IMR-90 (cell line): ENCODE data around the gene NDUFB10. TPM values are rescaled to one million over a fixed set of nuclear protein-coding genes. Genes with fewer than 3 reads are reported as not detected.
"Not testable (repeated sequence)": the region's sequence is repeated elsewhere in the genome, so short reads cannot be mapped to it uniquely, and the experiment has no call there.

ENCODE experiments used
- ATAC-seq: fragments of 200-7000 bp; cut with Tn5 transposase; 2 replicates; pipeline ENCODE4 v1.9.1; 2020; ENCODE audit warnings: low read depth, mild to moderate bottlenecking, moderate library complexity
- BruUV-seq: library from RNA; stranded (reverse); fragments of 400-500 nt; replicated peaks from 2 replicates; lab custom pipeline; 2021; lab: Mats Ljungman, UMichigan
- CTCF ChIA-PET: fragments of 300-600 bp; formaldehyde crosslinking; extraction: SDS; loops from one replicate; lab custom pipeline; 2021; ENCODE audit warnings: antibody characterized with exemption; lab: Yijun Ruan, JAX
- POLR2A ChIA-PET: fragments of 300-600 bp; sonication (Branson Sonifier 250); formaldehyde crosslinking; loops from one replicate; lab custom pipeline; 2022; ENCODE audit warnings: antibody characterized with exemption; ENCODE audit not compliant: unreplicated experiment; lab: Charles Lee
- DNase-seq: peaks from one replicate; pipeline ENCODE4 v3.0.0; 2013
- H2AFZ ChIP-seq: replicated peaks from 2 replicates; pipeline ENCODE3; 2013; ENCODE audit warnings: low read length, mild to moderate bottlenecking; ENCODE audit not compliant: poor library complexity
- H2AK5ac ChIP-seq: 2 replicates; pipeline ENCODE4 v1.6.1; 2013; ENCODE audit warnings: low read depth, low read length, inconsistent platforms
- H2AK9ac ChIP-seq: replicated peaks from 2 replicates; pipeline ENCODE3; 2013; ENCODE audit warnings: mild to moderate bottlenecking, low read depth, low read length, moderate library complexity; ENCODE audit not compliant: poor library complexity
- H2BK120ac ChIP-seq: 2 replicates; pipeline ENCODE4 v1.6.1; 2013; ENCODE audit warnings: low read depth, low read length, inconsistent platforms
- H2BK15ac ChIP-seq: 3 replicates; pipeline ENCODE4 v1.6.1; 2013; ENCODE audit warnings: low read depth, low read length, inconsistent platforms
- H2BK20ac ChIP-seq: 2 replicates; pipeline ENCODE4 v1.6.1; 2013; ENCODE audit warnings: low read depth, mild to moderate bottlenecking, inconsistent platforms, low read length, moderate library complexity
- H2BK5ac ChIP-seq: 2 replicates; pipeline ENCODE4 v1.6.1; 2013; ENCODE audit warnings: mild to moderate bottlenecking, low read depth, low read length, inconsistent platforms; ENCODE audit not compliant: poor library complexity, severe bottlenecking
- H3K14ac ChIP-seq: replicated peaks from 2 replicates; pipeline ENCODE4 v1.6.1; 2013; ENCODE audit warnings: low read depth, low read length, inconsistent platforms
- H3K18ac ChIP-seq: 2 replicates; pipeline ENCODE4 v1.6.1; 2013; ENCODE audit warnings: low read depth, low read length, control low read depth
- H3K23ac ChIP-seq: 2 replicates; pipeline ENCODE4 v1.6.1; 2013; ENCODE audit warnings: low read depth, low read length, inconsistent platforms
- H3K27ac ChIP-seq: 2 replicates; pipeline ENCODE4 v1.5.1; 2013; ENCODE audit warnings: mild to moderate bottlenecking, control low read depth, low read length; ENCODE audit not compliant: insufficient read depth
- H3K27me3 ChIP-seq: 2 replicates; pipeline ENCODE4 v1.6.1; 2013; ENCODE audit warnings: low read length; ENCODE audit not compliant: control insufficient read depth, insufficient read depth
- H3K36me3 ChIP-seq: 2 replicates; pipeline ENCODE4 v1.6.1; 2013; ENCODE audit warnings: low read length, mixed read lengths; ENCODE audit not compliant: control insufficient read depth, insufficient read depth
- H3K4ac ChIP-seq: 2 replicates; pipeline ENCODE4 v1.6.1; 2013; ENCODE audit warnings: low read depth, low read length, inconsistent platforms
- H3K4me1 ChIP-seq: 2 replicates; pipeline ENCODE4 v1.6.1; 2013; ENCODE audit warnings: low read length, mixed read lengths; ENCODE audit not compliant: control insufficient read depth, insufficient read depth
- H3K4me2 ChIP-seq: 2 replicates; pipeline ENCODE4 v1.6.1; 2013; ENCODE audit warnings: low read depth, mild to moderate bottlenecking, control low read depth, low read length, moderate library complexity
- H3K4me3 ChIP-seq: 2 replicates; pipeline ENCODE4 v1.5.1; 2013; ENCODE audit warnings: low read depth, mild to moderate bottlenecking, control low read depth, low read length, moderate library complexity; ENCODE audit not compliant: insufficient read depth
- H3K56ac ChIP-seq: 2 replicates; pipeline ENCODE4 v1.6.1; 2013; ENCODE audit warnings: low read length, inconsistent platforms; ENCODE audit not compliant: insufficient read depth; ENCODE audit errors: extremely low read depth
- H3K79me1 ChIP-seq, 2 experiments: 2 replicates each; pipeline ENCODE4 v1.6.1; 2013; ENCODE audit warnings: low read length in 2 of 2, inconsistent platforms in 1 of 2, low read depth in 1 of 2
- H3K9ac ChIP-seq: 2 replicates; pipeline ENCODE4 v1.6.1; 2013; ENCODE audit warnings: low read depth, low read length, control low read depth
- H3K9me1 ChIP-seq: 2 replicates; pipeline ENCODE4 v1.6.1; 2013; ENCODE audit warnings: low read length, inconsistent platforms; ENCODE audit not compliant: insufficient read depth
- H3K9me3 ChIP-seq: 2 replicates; pipeline ENCODE4 v1.6.1; 2013; ENCODE audit warnings: low read length; ENCODE audit not compliant: control insufficient read depth, insufficient read depth
- H4K20me1 ChIP-seq: 2 replicates; pipeline ENCODE4 v1.6.1; 2013; ENCODE audit warnings: low read length, inconsistent platforms; ENCODE audit not compliant: insufficient read depth
- H4K5ac ChIP-seq: 2 replicates; pipeline ENCODE4 v1.6.1; 2013; ENCODE audit warnings: mild to moderate bottlenecking, low read depth, low read length, control low read depth
- H4K8ac ChIP-seq, 2 experiments: 2 replicates each; pipeline ENCODE4 v1.6.1; 2013; ENCODE audit warnings: low read depth in 2 of 2, low read length in 2 of 2, control low read depth in 1 of 2, inconsistent platforms in 1 of 2
- H4K91ac ChIP-seq: 2 replicates; pipeline ENCODE4 v1.6.1; 2013; ENCODE audit warnings: low read depth, low read length, inconsistent platforms; ENCODE audit not compliant: insufficient read depth
- WGBS, 2 experiments: methylation state at CpG; one replicate each; pipeline versions ENCODE4 v1.1.5 to v1.1.7; 2013; ENCODE audit warnings: missing lambda C conversion rate in 2 of 2; ENCODE audit not compliant: insufficient read length in 1 of 2; ENCODE audit errors: extremely low coverage in 2 of 2; 5-methylcytosine and 5-hydroxymethylcytosine counted together
- dilution Hi-C: fragments of 300-500 bp; cut with HindIII; formaldehyde crosslinking; loops from one replicate; pipeline ENCODE4 v1.14.3; 2018; ENCODE audit warnings: low sequenced_read_pairs; ENCODE audit not compliant: unreplicated experiment
- in situ Hi-C: fragments of 300-500 bp; cut with MboI; formaldehyde crosslinking; loops from 3 replicates; pipeline ENCODE4 v1.14.3; 2019; ENCODE audit warnings: low sequenced_read_pairs, inconsistent platforms, mixed read lengths
- intact Hi-C: fragments of 100-400 bp; cut with micrococcal nuclease; formaldehyde crosslinking; loops from 2 replicates; pipeline ENCODE4 v1.10.0; 2022
- polyA plus RNA-seq, 3 experiments: library from polyadenylated mRNA; depleted of rRNA; stranded (reverse); fragments of >200 nt; gene quantifications; 2 replicates each; pipeline ENCODE4 v1.2.3, GENCODE V29; 2012; ENCODE audit warnings: low replicate concordance in 1 of 3
- total RNA-seq: library from RNA; depleted of rRNA; stranded (reverse); fragments of >200 nt; gene quantifications from 2 replicates; pipeline ENCODE4 v1.2.3, GENCODE V29; 2012

NDUFB10 gene
- total and polyA plus RNA-seq, 2 of the 4 experiments (the other 2 are of a cell fraction) = 189 to 220 TPM

DNA sequence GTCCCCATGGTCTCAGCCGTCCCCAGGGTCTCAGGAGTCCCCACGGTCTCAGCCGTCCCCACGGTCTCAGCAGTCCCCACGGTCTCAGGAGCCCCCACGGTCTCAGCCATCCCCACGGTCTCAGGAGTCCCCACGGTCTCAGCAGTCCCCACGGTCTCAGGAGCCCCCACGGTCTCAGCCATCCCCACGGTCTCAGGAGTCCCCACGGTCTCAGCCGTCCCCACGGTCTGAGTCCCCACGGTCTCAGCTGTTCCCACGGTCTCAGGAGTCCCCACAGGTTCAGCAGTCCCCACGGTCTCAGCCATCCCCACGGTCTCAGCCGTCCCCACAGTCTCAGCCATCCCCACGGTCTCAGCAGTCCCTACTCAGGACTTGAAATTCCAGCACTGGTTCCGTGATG, 39.2 kb upstream of the NDUFB10 start:
- WGBS, 2 experiments = 57% methylated on average over 13 of the region's 21 CpGs; no CpG with 5 or more reads in 1 of the 2 experiments
- H3K27ac ChIP-seq, H2AK5ac ChIP-seq, in situ Hi-C loops, H2AFZ ChIP-seq, H3K18ac ChIP-seq, H2BK5ac ChIP-seq, H2BK120ac ChIP-seq, H3K14ac ChIP-seq, H3K9me1 ChIP-seq, dilution Hi-C loops, H2BK15ac ChIP-seq, H3K36me3 ChIP-seq, H3K23ac ChIP-seq, H3K4me3 ChIP-seq, H4K8ac ChIP-seq, H4K5ac ChIP-seq, POLR2A ChIA-PET, H3K4me1 ChIP-seq, intact Hi-C loops, H3K79me1 ChIP-seq, CTCF ChIA-PET, DNase-seq, H3K56ac ChIP-seq, H3K4me2 ChIP-seq, H3K4ac ChIP-seq, H4K20me1 ChIP-seq, H3K9ac ChIP-seq, H3K9me3 ChIP-seq, BruUV-seq, H4K91ac ChIP-seq, H2AK9ac ChIP-seq, H2BK20ac ChIP-seq, ATAC-seq: not testable (repeated sequence)
- H3K27me3 ChIP-seq = peaks cover 86% of the 10 kb centered on the region
